Measurements from ENCODE around the gene ARFGEF2. TPM values are rescaled to one million over a fixed set of nuclear protein-coding genes. Genes with fewer than 3 reads are reported as not detected.

The ARFGEF2 gene
- total and polyA plus RNA-seq, 4 donors = 7.4 to 35.1 (median 20.1) TPM

DNA sequence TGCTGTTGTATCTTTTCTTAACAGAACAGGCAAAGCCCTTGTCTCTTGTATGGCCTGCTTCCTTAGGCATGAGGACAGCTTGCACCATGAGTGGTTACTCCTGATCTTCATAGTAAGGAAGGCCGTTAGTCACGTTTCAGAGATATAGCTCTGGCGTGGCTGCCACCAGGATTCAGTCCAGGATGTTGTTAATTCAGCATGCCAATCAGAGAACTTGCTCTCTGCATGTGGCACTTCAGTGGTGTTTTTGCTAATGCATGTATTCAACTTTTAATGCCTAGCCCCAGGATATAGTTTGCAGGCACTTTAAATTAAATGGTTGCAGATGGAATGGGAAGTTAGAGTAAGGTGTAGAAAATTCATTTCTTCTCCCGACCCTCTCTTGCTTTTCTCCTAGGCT lies 20.0 kb downstream of the ARFGEF2 start:
- Histone ChIP-seq H3K27me3 (ENCODE audit: control insufficient read depth in 3 of 3, insufficient read depth in 3 of 3, low read length in 2 of 3) (no peaks in the 10 kb centered on the region), H3K9ac (ENCODE audit: insufficient read depth in 1 of 2, low read length in 2 of 2) (no peak overlapping the region), H3K27ac (ENCODE audit: low read depth in 1 of 2, low read length in 1 of 2) (no peak overlapping the region), H3K9me3 (ENCODE audit: control insufficient read depth in 4 of 4, insufficient read depth in 3 of 4, low read length in 3 of 4) (no peaks in the 10 kb centered on the region), H3K4me1 (ENCODE audit: control insufficient read depth in 5 of 5, insufficient read depth in 5 of 5, low read length in 5 of 5) (peaks cover 0 to 11% (median 0%) of the 10 kb centered on the region in 5 donors), H3K4me3 (no peak overlapping the region), H3K36me3 (ENCODE audit: control insufficient read depth in 4 of 4, insufficient read depth in 4 of 4, low read length in 4 of 4) (peaks cover 0 to 23% (median 9%) of the 10 kb centered on the region in 4 donors)
- WGBS, 2 donors = 81 to 86% methylated on average over 4 of the region's 4 CpGs
- ATAC-seq (ENCODE audit: insufficient read depth, low FRiP score) (no peak), DNase-seq (no peak)
- no peak for TF ChIP-seq CTCF (IDR thresholded peaks at IDR 0.05; ENCODE audit: control extremely low read depth, extremely low read depth)

DNA sequence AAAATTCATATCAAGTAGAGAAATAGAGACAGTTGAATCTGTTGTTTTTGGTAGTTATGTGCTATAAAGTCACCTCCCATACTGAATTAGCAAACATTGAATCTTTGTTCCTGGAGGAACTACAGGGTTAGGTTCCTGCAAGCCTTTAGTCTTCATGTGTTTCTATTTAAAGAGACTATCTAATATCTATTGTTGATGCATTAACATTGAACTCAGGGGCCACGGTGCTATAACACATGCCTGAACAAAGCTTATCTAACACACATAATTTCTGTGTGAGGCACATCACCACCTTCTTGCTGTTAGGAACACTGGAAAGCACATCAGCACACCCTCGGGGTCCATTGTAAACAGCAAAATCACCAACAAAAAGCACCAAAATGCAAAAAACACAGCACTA lies 21.2 kb downstream of the ARFGEF2 start:
- Histone ChIP-seq H3K27ac (ENCODE audit: low read depth in 1 of 2, low read length in 1 of 2) (no peak overlapping the region), H3K9me3 (ENCODE audit: control insufficient read depth in 4 of 4, insufficient read depth in 3 of 4, low read length in 3 of 4) (no peaks in the 10 kb centered on the region), H3K36me3 (ENCODE audit: control insufficient read depth in 4 of 4, insufficient read depth in 4 of 4, low read length in 4 of 4) (peaks cover 0 to 23% (median 9%) of the 10 kb centered on the region in 4 donors), H3K27me3 (ENCODE audit: control insufficient read depth in 3 of 3, insufficient read depth in 3 of 3, low read length in 2 of 3) (no peaks in the 10 kb centered on the region), H3K4me3 (no peak overlapping the region), H3K9ac (ENCODE audit: insufficient read depth in 1 of 2, low read length in 2 of 2) (no peak overlapping the region), H3K4me1 (ENCODE audit: control insufficient read depth in 5 of 5, insufficient read depth in 5 of 5, low read length in 5 of 5) (peaks cover 0 to 11% (median 0%) of the 10 kb centered on the region in 5 donors)
- no peak for TF ChIP-seq CTCF (IDR thresholded peaks at IDR 0.05; ENCODE audit: control extremely low read depth, extremely low read depth)
- ATAC-seq (ENCODE audit: insufficient read depth, low FRiP score) (no peak), DNase-seq (no peak)
- WGBS, 2 donors = 88 to 96% methylated on average over 2 of the region's 2 CpGs

GRCh38 chr20:48944663-48945297 lies 23.3 kb downstream of the ARFGEF2 start:
- Histone ChIP-seq H3K9ac (ENCODE audit: insufficient read depth in 1 of 2, low read length in 2 of 2) (no peak overlapping the region), H3K4me1 (ENCODE audit: control insufficient read depth in 5 of 5, insufficient read depth in 5 of 5, low read length in 5 of 5) (peaks cover 0 to 9% (median 0%) of the 10 kb centered on the region in 5 donors), H3K9me3 (ENCODE audit: control insufficient read depth in 4 of 4, insufficient read depth in 3 of 4, low read length in 3 of 4) (no peaks in the 10 kb centered on the region), H3K27me3 (ENCODE audit: control insufficient read depth in 3 of 3, insufficient read depth in 3 of 3, low read length in 2 of 3) (no peaks in the 10 kb centered on the region), H3K4me3 (no peak overlapping the region), H3K36me3 (ENCODE audit: control insufficient read depth in 4 of 4, insufficient read depth in 4 of 4, low read length in 4 of 4) (peaks cover 0 to 28% (median 13%) of the 10 kb centered on the region in 4 donors), H3K27ac (ENCODE audit: low read depth in 1 of 2, low read length in 1 of 2) (no peak overlapping the region)
- ATAC-seq (ENCODE audit: insufficient read depth, low FRiP score) = no peak
- no peak for DNase-seq
- WGBS, 2 donors = 93 to 95% methylated on average over 3 of the region's 3 CpGs
- no peak for TF ChIP-seq CTCF (IDR thresholded peaks at IDR 0.05; ENCODE audit: control extremely low read depth, extremely low read depth)

Data from lung (tissue), 12 donors.